GM21390 (cell line): ENCODE results near the gene MRTO4.

Source experiments
- ATAC-seq: cut with Tn5 transposase; IDR thresholded peaks from one replicate; pipeline ENCODE4 v1.9.1; 2021; ENCODE audit not compliant: unreplicated experiment

Gene MRTO4

GRCh38 chr1:19308509-19308907, 56.9 kb downstream of the MRTO4 start:
- no peak for ATAC-seq

GRCh38 chr1:19309123-19309813, 57.7 kb downstream of the MRTO4 start:
- ATAC-seq = no peak
